AG10803 (cell line): Measurements from ENCODE around the gene POC1B.

Experiments used
- DNase-seq: peaks from one replicate; pipeline ENCODE4 v3.0.0; 2010; ENCODE audit warnings: low read depth
- H3K4me3 ChIP-seq: 2 replicates; pipeline ENCODE4 v1.5.1; 2011; ENCODE audit warnings: mild to moderate bottlenecking, low read length, control low read depth
- CTCF ChIP-seq: conservative IDR thresholded peaks from 2 replicates; pipeline ENCODE4 v1.5.1; 2011; ENCODE audit warnings: mild to moderate bottlenecking, low read length, control low read depth, inconsistent platforms

The POC1B gene

GRCh38 chr12:89567691-89568239 lies 41.9 kb upstream of the POC1B start:
- no peak for TF ChIP-seq CTCF
- no peak overlapping the region for H3K4me3 ChIP-seq
- no peak for DNase-seq

DNA sequence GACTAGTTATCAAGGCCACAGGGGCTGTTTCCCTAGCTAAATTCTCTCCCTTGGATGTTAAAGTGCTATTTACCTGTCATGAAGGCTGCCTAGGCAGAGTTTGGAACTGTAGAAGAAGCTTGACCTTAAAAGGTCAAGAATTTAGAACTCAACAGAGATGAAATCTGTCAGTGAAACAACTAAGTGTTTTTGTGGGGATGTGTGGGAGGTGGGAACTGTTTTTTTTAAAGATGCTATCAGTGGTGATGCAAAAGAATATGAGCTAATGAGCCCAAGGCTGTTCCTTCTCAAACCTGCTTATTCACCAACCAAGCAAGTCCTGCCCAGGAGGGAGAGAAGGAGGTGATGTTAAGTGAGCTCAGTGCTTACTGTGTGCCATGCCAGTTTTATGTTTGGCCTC lies 40.8 kb upstream of the POC1B start:
- no peak for TF ChIP-seq CTCF
- H3K4me3 ChIP-seq, result no peak overlapping the region
- no peak for DNase-seq

DNA sequence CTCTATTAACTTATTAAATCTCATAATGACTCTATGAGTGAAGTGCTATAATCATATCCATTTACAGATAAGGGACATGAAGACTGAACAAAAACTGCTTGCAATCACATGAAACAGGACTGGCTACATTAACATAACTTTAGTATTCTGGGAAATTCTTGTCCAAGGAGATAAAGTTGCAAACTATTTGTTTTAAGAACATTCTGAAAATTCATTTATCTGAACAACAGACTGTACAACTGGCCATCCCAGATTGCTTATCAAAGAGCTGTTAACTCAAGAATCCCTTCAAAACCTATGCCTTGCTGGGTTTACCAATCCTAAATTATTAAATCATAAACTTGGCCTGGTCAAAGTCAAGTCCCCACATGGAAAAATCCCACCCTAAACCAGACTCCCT lies 39.2 kb upstream of the POC1B start:
- DNase-seq, result no peak
- TF ChIP-seq CTCF, result no peak
- no peak overlapping the region for H3K4me3 ChIP-seq

GRCh38 chr12:89559753-89560152 lies 33.9 kb upstream of the POC1B start:
- no peak for TF ChIP-seq CTCF
- DNase-seq, result no peak
- no peak overlapping the region for H3K4me3 ChIP-seq

DNA sequence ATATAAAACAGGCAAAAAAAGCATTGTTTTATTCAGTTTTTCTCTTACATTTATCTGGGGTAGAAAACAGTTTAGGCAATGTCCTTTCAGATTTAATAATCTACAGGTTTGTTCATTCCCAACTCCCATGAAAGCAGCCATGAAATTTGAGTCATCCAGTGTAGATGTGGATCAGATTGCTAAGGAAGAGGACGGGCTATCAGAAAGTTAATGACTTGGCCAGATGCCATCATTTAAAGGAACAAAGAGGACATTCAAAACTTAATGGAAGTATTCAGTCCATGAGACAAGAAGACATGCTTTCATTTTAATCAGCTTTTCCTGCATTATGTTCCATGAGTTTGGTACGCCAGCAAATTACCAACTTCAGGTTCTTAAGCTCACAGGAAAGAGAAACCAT lies 31.1 kb upstream of the POC1B start:
- TF ChIP-seq CTCF, result no peak
- no peak overlapping the region for H3K4me3 ChIP-seq
- DNase-seq, result no peak

GRCh38 chr12:89552376-89552775 lies 26.5 kb upstream of the POC1B start:
- no peak for TF ChIP-seq CTCF
- DNase-seq, result no peak
- no peak overlapping the region for H3K4me3 ChIP-seq

DNA sequence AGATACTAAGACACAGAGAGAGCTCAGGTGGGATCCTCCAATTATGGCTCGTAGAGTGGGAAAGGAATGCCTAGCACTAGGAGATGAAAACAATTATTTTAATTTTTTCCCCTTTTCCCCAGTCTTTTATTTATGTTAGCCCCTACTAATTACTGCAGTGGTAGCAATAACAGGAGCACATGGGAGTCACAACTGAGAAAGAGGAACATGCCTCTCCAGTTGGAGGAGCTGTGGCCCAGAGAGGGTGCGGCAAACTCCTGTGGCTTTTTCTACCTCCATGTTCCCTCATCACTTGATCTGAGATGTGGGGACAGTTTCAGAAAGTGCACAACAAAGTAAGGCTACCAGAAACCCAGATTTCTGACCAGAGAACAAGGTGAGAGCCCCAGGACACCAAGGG lies 25.9 kb upstream of the POC1B start:
- H3K4me3 ChIP-seq, result no peak overlapping the region
- no peak for DNase-seq
- TF ChIP-seq CTCF, result no peak
